Right atrium auricular region (tissue), 2 donors: ENCODE measurements around the gene IGF2R. TPM values are rescaled to one million over a fixed set of nuclear protein-coding genes. Genes with fewer than 3 reads are reported as not detected.

Source experiments
- DNase-seq: peaks from one replicate; pipeline ENCODE4 v3.0.0-alpha.2; 2019; ENCODE audit warnings: low spot score
- H3K27ac ChIP-seq, 2 donors: fragments of 200-600 bp; sonication (generic); 1 replicate in 1 of 2; 2 replicates in 1 of 2; pipeline ENCODE4 v1.5.1; 2016 to 2019
- H3K27me3 ChIP-seq, 2 donors: fragments of 200-600 bp; sonication (generic); one replicate each; pipeline versions ENCODE4 v1.5.1 to v1.6.0; 2017 to 2019
- H3K36me3 ChIP-seq: fragments of 200-600 bp; sonication (generic); one replicate; pipeline ENCODE4 v1.5.1; 2016
- H3K4me1 ChIP-seq, 2 donors: fragments of 200-600 bp; sonication (generic); one replicate each; pipeline versions ENCODE4 v1.5.1 to v1.6.0; 2017 to 2019
- H3K4me3 ChIP-seq, 2 donors: fragments of 200-600 bp; sonication (generic); 1 replicate in 1 of 2; 2 replicates in 1 of 2; pipeline ENCODE4 v1.5.1; 2017 to 2019; ENCODE audit warnings: mild to moderate bottlenecking in 1 of 2, moderate library complexity in 1 of 2
- H3K9me3 ChIP-seq, 2 donors: fragments of 200-600 bp; sonication (generic); one replicate each; pipeline ENCODE4 v1.5.1; 2019
- total RNA-seq, 2 donors: library from RNA; depleted of rRNA; stranded (reverse); fragments of >200 nt; gene quantifications; one replicate each; pipeline ENCODE4 v1.1.0, GENCODE V29; 2016
- TF ChIP-seq, protein P1 (sequence below), 2 donors: fragments of 200-600 bp; sonication (generic); IDR thresholded peaks; one replicate each; pipeline ENCODE4 v1.5.1; 2019; ENCODE audit warnings: antibody characterized with exemption in 2 of 2

Gene IGF2R
- total RNA-seq, 2 donors from 2014 or later: 47.9 to 48.9 TPM

DNA sequence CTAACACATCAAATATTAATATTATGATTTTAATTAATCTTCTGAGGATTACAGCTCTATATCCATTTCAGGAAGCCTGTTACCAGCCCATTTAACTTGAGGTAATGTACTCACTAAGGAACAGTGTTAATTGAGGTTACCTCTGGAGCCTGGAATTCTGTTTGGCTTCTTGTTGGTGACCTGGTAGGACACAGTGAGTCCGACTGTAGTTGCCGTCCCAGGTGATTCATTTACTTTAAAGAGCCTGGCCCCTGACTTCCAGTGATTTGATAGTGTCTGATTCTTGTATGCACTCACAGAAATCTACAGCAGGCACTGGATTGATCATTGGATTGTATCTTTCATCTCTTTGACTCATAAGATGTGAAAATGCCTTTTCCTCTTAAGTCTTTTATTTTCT is 34.0 kb downstream of the IGF2R start:
- Histone ChIP-seq H3K27ac (no peak overlapping the region), H3K4me3 (no peak overlapping the region), H3K9me3 (no peaks in the 10 kb centered on the region), H3K36me3 (no peaks in the 10 kb centered on the region), H3K4me1 (peaks cover 0 to 14% of the 10 kb centered on the region in 2 donors), H3K27me3 (no peaks in the 10 kb centered on the region)
- TF ChIP-seq, protein P1, sequence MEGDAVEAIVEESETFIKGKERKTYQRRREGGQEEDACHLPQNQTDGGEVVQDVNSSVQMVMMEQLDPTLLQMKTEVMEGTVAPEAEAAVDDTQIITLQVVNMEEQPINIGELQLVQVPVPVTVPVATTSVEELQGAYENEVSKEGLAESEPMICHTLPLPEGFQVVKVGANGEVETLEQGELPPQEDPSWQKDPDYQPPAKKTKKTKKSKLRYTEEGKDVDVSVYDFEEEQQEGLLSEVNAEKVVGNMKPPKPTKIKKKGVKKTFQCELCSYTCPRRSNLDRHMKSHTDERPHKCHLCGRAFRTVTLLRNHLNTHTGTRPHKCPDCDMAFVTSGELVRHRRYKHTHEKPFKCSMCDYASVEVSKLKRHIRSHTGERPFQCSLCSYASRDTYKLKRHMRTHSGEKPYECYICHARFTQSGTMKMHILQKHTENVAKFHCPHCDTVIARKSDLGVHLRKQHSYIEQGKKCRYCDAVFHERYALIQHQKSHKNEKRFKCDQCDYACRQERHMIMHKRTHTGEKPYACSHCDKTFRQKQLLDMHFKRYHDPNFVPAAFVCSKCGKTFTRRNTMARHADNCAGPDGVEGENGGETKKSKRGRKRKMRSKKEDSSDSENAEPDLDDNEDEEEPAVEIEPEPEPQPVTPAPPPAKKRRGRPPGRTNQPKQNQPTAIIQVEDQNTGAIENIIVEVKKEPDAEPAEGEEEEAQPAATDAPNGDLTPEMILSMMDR (IDR thresholded peaks at IDR 0.05): no peak
- DNase-seq: no peak

DNA sequence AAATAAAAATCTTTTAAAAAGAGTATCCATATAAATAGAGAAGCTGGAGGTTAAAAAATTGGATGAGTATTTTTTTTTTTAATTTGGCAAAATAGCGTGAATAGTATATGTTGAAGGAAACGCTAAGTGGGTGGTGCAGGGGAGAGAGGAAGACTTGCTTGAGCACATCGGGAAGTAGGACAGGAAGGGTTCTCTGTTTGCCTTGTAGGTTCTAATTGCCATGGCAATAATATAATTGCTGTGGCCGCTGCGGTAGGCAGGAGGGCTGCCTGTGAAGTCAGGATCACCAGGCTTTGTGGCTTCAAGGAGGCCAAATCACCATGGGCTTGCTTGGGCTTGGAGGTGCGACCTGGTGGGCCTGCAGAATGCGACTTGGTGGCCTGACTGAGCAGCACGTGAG is 35.1 kb downstream of the IGF2R start:
- H3K9me3 ChIP-seq: no peaks in the 10 kb centered on the region
- no peaks in the 10 kb centered on the region for H3K36me3 ChIP-seq
- no peak overlapping the region for H3K4me3 ChIP-seq
- H3K27ac ChIP-seq: no peak overlapping the region
- TF ChIP-seq, protein P1 (IDR thresholded peaks at IDR 0.05): no peak
- H3K4me1 ChIP-seq: peaks cover 0 to 14% of the 10 kb centered on the region in 2 donors
- no peak for DNase-seq
- no peaks in the 10 kb centered on the region for H3K27me3 ChIP-seq

DNA sequence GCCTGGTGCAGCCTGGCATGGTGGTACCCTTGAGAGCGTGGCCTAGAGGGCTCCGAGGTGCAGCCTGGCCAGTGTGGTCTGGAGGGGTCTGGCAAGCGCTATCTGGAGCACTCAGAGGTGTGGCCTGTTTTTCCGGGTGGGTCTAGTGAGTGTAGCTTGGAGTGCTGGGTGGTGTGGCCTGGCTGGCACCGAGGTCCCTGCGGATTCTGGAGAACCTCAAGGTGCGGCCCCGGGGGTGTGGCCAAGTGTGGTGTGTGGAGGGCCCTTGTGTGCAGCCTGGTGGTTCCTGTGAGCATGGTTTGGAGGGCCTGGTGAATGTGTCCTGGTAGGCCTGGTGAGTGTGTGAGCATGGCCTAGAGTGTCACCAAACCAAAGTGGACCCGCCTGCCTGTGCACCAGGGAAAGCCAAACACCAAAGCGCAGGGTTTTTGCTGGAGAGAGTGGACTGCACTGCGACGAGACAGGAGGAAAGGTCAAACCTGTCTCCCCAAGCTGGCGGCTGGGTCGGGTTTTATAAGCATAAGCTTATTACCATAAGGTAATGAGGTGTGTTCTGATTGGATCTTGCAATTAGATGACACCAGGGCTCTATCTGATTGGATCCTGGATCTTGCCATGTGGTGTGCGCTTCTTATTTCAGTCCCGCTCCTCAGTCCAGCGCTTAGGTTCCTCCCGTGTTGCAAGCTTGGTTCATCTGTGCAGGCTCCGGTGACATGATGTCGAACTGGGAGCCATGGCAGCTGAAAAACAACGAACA is 35.7 kb downstream of the IGF2R start:
- no peak overlapping the region for H3K27ac ChIP-seq
- TF ChIP-seq, protein P1 (IDR thresholded peaks at IDR 0.05): no peak
- H3K4me3 ChIP-seq: no peak overlapping the region
- no peaks in the 10 kb centered on the region for H3K36me3 ChIP-seq
- no peak for DNase-seq
- no peaks in the 10 kb centered on the region for H3K27me3 ChIP-seq
- H3K4me1 ChIP-seq: peaks cover 0 to 16% of the 10 kb centered on the region in 2 donors
- H3K9me3 ChIP-seq: no peaks in the 10 kb centered on the region

DNA sequence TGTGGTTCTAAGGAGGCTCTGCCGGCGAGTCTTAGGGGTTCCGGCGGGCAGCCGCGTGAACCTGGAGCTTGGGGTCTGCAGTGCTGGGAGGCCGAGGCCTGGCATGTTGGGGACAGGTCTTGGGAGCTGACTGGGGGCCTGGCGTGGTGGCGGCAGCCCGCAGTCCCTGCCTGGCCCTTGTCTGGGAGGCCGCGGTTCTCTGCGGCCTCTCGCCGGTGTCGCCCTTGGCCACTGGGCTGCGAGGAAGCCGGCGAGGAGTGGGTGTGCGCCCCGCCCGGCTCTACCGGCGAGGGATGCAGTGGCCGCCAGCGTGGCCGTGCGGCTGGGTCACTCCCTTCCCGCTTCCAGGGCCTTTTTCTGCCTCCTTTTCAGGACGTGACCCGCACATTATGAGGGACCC is 36.3 kb downstream of the IGF2R start:
- TF ChIP-seq, protein P1 (IDR thresholded peaks at IDR 0.05): no peak
- Histone ChIP-seq H3K4me1 (peaks cover 0 to 22% of the 10 kb centered on the region in 2 donors), H3K4me3 (no peak overlapping the region)

DNA sequence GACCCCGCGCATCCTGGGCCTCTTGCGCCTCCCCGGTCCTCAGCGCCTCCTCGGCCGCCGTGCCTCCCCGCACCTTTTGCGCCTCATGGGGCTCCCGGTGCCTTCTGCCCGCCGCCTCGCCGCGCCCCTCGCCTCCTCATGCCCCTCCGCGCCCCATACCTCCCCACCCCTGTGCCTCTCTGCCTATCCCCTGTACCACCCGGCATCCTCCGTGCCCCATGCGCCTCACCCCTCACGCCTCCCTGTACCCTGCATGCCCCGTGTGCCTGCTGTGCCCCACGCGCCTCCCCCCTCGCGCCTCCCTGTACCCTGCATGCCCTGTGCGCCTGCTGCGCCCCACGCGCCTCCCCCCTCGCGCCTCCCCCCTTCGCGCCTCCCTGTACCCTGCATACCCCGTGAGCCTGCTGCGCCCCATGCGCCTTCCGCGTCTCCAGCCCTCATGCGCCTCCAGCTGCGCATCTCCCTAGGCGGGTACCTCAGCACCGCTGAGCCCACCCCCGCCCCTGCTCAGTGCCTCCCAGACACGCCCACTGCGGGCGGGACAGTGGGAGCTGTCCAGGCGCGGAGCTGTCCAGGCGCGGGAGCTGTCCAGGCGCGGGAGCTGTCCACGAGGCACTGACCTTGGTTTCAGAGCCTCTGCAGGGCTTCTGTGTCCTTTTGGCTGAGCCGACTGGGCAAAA is 37.1 kb downstream of the IGF2R start:
- peaks cover 0 to 30% of the 10 kb centered on the region in 2 donors for H3K4me1 ChIP-seq
- DNase-seq: no peak
- TF ChIP-seq, protein P1 (IDR thresholded peaks at IDR 0.05): no peak
- H3K27ac ChIP-seq: no peak overlapping the region
- no peaks in the 10 kb centered on the region for H3K36me3 ChIP-seq
- no peaks in the 10 kb centered on the region for H3K27me3 ChIP-seq
- H3K4me3 ChIP-seq: peak overlapping the region in 1 of 2 donors; percentile 11
- no peaks in the 10 kb centered on the region for H3K9me3 ChIP-seq

More for the DNA sequence above, 36.3 kb downstream of the IGF2R start:
- H3K27me3 ChIP-seq: no peaks in the 10 kb centered on the region
- H3K9me3 ChIP-seq: no peaks in the 10 kb centered on the region
- DNase-seq: no peak
- no peaks in the 10 kb centered on the region for H3K36me3 ChIP-seq
- no peak overlapping the region for H3K27ac ChIP-seq
